Skin of body (tissue), 2 donors: ENCODE data around the gene SOCS1. TPM values are rescaled to one million over a fixed set of nuclear protein-coding genes. Genes with fewer than 3 reads are reported as not detected.

Experiments
- DNase-seq: peaks from one replicate; lab custom pipeline; 2025; lab: John Stamatoyannopoulos, UW
- total RNA-seq: library from RNA; depleted of rRNA; stranded (reverse); fragments of >200 nt; gene quantifications from one replicate; pipeline ENCODE4 v1.2.3, GENCODE V29; 2014

Gene SOCS1
- total RNA-seq, 1 donor from 2014 or later, result 7.2 TPM

DNA sequence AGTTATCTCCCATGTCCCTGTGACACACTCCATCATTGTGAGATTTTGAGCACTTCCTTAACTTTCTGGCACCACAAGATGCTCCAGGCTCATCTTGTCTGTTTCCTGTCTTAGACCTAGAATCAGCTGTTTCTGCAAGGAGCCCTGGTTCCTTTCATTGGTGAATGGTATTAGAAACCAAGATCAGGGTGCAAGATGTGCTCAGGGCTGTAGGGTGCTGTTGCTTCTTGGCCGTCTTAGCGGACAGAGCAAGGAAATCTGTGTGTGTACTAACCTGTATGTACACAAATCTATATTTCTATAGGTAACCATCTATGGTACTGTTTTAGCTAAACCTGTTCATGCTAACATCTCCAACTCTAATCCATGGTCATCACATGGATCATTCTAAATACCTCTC is 33.2 kb upstream of the SOCS1 start:
- DNase-seq, result no peak

DNA sequence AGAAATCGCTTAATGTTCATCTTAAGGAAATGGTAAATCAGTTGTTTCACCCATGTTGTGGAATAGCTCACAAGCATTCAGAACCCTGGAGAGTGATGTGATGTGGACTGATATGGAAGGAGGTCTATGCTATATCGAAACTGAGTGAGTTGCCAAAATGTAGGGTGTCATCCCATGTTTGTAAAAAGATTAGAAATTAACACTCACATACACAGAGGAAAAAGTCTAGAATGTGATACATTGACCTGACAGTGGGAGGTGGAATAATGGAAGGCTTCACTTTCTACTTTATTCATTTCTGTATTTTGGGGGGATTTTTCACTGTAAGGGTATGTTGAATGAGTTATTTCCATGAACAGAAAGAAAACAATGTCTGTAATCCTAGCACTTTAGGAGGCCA is 29.8 kb upstream of the SOCS1 start:
- DNase-seq, result no peak

DNA sequence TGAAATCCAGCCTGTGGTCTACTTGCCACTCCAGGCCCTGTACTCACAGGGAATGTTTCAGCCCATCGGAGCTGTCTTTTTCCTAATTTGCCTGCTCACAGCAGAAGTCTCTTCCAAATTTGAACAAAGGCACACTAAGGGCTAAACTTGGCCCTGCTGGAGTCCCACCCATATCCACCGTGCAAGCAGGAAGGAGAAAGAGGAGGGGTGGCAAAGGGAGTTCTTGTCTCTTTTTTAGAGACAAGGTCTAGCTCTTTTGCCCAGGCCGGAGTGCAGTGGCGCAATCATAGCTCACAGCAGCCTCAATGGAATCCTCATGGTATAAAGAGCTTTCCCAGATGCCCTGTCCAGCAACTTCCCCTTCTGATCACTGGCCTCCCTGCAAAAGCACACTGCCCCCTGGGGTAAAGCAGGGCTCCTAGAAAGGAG is 27.8 kb upstream of the SOCS1 start:
- DNase-seq, result no peak

DNA sequence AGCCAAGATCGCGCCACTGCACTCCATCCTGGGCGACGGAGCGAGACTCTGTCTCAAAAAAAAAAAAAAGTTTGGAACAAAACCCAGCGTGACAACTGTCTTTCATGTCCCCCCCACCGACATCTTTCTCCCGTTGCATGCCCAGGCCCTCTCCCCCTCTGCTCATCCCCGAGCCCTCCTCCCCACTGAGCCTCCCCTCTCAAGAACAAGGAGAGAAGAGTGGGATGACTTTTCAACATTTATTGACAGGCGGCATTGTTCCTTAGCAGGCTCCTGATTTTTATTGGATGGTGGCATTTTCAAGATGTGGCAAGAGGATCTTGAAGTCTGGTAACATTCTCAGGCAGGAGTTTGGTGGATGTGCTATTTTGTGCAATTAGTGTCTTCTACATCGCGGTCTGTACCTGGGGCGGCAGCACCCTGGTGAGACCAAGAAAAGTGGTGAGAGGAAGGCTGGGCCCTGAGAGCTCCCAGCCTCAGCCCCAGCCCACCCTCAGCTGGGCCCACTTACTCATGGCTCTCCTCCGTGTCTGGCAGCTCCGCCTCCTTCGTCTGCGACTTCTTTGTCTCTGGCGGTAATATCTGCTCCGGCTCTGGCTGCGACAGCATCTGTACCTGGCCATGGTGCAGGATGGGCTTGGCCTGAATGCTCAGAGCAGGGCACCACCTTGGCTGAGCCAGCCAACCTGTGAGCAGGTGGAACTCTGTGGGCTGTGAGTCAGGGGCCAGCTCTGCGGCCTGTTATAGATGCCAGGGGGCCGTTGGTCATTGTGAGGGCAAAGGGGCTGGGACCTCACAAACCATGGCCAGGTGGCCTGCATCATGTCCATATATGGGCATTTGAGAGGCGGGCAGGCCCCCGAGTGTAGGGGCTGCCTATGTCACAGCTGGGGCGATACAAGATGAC is 24.9 kb upstream of the SOCS1 start, which contains the start of gene PRM1:
Gene PRM1, minus strand, starts transcription at position 715 of the 907 bp plus-strand sequence. Its CDS starts 92 bp downstream, at position 623.
- DNase-seq, result no peak

DNA sequence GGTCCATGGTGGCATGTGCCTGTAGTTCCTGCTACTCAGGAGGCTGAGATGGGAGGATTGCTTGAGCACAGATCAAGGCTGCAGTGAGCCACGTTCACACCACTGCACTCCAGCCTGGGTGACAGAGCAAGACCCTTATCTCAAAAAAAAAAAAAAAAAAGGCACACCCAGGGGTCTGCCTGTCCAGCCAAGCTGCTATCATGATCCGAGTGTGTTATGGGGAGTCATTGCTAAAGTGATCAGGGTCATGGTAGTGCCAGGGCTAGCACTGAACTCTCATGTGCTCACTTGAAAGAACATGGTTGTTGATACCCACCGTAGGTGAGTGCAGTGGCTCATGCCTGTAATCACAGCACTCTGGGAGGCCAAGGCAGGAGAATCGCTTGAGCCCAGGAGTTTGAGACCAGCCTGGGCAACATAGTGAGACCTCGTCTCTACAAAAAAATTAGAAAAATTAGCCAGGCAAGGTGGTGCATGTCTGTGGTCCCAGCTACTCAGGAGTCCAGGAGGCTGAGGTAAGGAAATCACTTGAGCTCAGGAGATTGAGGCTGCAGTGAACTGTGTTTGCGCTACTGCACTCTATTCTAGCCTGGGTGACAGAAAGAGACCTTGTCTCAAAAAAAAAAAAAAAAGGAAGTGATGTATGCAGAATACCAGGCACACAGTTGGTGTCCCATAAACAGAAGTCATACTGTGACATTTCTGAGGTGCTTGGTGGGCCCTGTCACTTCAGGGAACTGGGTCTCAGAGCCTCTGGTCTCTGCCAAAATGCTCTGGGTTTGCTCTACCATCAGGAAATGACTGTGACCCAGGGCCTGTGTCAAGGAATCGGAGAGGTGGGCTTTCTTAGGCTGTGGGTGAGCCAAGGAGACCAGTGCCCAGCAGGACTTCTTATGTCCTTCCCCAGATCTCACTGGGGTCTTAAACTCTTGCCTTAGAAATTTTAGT is 23.0 kb upstream of the SOCS1 start:
- no peak for DNase-seq

DNA sequence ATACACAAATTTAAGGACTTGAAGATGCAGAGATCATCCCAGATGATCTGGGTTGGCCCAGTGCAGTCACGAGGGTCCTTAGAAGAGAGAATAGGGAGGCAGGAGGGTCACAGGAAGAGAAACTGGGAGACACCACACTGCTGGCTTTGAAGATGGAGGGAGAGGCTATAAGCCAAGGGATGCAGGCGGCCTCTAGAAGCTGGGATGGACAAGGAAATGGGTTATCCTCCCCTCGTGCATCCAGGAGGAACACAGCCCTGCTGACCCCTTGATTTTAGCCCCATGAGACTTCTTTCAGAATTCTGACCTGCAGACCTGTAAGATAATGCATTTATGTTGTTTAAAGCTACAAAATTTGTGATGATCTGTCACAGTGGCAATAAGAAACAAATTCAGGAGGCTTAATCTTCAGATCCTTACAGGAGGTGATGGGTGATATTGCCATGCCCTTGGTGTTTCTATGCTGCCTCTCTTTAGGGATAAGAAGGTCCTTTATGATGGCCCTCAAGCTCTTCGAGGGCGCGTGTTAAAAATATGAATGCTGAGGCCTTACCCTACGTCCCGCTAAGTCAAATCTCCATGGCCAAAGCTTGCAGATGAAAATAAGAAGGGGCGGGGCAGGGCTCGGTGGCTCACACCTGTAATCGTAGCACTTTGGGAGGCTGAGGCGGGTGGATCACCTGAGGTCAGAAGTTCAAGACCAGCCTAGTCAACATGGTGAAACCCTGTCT is 21.8 kb upstream of the SOCS1 start:
- DNase-seq, result no peak

DNA sequence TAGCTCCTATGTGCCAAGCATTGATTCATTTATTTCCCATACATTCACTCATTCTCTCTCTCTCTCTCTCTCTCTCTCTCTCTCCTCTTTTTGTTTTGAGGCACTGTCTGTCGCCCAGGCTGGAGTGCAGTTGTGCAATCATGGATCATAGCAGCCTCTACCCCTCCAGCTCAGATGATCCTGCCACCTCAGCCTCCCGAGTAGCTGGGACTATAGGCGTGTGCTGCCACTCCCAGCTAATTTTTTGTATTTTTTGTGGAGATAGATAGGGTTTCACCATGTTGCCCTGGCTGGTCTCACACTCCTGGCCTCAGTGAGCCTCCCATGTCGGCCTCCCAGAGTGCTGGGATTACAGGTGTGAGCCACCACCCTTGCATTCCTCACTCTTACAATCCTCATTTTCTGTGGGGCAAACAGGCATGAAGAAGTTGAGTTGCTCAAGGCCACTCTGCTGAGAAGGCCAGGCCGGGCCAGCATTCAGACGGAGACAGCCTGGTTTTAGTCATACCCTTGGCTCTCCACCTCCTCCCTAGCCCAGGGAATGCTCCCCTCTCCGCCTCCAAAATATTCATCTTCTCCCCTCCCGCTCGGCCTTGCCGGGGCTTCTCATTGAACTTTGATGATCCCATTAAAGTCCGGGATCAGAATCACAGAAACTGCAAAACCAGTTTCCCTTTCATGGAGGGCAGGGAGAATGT is 21.0 kb upstream of the SOCS1 start:
- no peak for DNase-seq

DNA sequence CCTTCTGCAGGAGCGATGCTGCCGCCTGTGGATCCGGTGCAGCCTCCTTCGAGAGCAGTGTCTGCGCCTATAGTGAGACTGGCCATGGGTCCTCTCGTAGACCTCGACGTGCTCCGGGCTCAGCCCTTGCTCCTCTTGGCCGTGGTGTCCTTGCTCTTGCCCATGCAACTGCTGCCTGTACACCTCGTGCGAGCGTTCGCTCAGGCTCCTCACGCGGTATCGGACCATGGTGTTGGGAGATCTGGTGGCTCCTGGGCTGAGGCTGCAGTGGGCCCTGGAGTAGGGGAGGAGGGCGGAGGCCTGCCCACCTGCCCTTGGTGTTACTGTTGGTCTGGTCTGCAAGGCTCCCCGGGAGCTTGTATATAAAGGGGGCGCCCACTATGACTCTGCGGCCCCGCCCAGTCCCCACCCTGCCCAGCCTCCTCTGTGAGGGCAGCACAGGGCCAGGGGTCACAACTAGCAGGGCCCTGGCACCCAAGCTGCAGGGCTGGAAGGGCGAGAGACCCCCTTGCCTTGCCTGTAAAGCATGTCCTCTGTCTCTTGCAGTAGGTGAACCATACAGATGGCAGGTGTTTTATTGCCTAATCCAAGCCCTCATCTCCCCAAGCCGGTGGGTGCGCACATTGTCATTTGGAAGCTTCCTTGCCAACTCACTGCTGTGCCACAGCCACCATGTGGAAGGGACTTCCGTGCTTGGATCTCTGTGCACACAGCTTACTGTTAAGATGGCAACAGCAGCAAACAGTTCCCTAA is 20.3 kb upstream of the SOCS1 start, which contains the start of gene PRM2:
Gene PRM2, minus strand, starts transcription at position 338 of the 753 bp plus-strand sequence. Its CDS starts 110 bp downstream, at position 228.
- DNase-seq, result no peak

DNA sequence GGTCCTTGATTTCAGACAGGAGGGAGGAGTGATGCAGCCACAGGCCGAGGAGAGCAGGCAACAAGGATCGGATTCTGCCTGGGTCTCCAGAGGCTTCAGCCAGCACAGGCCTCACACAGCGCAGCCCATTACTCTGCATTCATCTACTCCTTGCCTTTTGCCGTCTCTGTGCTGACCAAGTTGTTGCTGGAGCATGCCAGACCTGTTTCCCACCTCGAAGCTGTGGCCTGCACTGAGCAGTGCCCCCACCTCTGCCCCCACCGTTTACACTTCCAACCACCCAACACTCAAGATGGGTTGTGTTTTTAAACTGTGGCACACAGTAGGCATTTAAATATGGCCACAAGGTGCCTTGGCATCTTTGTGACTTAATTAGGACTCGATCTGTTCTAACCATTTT is 19.0 kb upstream of the SOCS1 start:
- no peak for DNase-seq

DNA sequence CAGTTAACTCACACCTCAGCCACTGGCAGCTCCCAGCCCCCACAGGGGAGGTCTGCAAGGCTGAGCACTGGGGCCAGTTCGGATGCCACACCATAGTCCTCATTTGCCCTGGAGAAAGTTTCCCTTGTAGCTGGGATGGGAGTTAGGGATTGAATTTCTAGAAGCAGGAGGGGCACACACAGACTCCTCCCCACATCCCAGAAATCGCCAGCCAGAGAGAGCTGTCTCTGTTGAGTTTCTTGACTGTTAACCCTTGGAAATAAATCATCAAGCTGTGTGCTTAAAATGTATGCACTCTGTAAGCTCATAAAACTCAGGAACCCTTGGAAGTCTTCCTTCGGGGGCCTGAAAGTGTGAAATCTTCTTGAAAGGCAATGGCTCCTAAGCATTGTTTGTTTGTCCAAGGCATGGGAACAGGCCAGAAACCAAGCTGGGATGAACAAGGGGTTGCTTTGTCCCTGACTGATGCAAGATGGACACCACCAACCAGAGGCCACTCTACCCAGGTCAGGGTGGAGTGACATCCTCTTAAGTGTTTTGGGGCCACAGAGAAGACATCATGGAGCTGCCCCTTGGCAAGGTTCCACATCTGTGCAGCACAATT is 17.8 kb upstream of the SOCS1 start:
- DNase-seq, result no peak

DNA sequence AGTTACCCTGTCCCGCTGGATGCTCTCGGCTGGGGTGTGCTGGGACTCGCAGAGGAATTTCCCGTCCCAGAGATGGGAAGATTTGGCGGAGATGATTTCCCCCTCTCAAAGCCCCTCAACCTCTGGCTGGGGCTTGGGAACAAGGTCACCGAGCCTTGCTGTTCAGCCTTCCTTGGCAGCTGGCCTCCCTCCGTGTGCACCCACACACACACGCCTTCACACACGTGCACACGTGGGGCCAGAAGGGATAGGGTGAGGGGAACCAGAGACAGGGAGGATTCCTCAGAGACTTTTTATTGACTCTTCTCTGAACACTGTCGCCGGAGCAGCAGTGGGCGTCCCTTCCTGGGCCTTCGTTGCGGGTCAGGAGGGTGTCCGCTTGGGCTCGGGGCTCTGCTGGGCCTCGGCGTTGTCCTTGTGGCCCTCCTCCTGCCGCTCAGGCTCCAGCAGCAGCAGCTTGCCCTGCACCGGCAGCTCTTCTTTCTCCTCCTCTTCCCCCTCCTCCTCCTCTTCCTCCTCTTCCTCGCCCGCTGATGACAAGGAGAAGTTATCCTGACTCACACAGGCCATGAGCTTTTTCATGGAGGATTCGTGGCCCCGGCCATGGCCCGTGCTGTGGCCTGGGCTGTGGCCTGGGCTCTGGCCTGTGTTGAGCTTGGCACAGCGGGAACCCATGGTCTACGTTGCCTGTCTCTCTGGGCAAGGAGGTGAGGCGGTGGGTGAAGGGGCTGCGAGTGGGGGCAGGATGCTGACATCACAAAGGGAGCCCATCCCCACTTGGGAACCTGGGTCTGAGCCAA is 17.1 kb upstream of the SOCS1 start, which contains the start of gene PRM3:
Gene PRM3, minus strand, starts transcription at position 709 of the 800 bp plus-strand sequence. Its CDS starts 34 bp downstream, at position 675.
- DNase-seq, result no peak

DNA sequence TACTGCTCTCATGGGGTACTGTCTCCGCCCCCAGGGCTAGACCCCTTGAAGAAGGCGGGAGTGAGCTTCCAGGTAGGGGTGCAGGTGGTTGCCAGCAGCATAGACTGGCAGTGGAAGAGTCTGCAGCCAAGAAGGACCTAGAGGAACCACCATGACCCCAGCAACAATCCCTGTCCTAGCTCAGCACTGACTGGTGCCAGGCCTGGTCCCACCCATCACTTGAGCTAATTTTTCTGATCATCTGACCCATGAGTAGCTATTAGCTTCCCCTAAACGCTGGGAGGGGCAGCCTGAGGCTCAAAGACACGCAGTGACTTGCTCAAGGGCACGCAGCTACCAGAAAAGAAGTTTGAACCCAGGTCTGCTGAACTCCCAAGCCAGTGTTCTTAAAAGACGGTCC is 16.5 kb upstream of the SOCS1 start:
- no peak for DNase-seq

DNA sequence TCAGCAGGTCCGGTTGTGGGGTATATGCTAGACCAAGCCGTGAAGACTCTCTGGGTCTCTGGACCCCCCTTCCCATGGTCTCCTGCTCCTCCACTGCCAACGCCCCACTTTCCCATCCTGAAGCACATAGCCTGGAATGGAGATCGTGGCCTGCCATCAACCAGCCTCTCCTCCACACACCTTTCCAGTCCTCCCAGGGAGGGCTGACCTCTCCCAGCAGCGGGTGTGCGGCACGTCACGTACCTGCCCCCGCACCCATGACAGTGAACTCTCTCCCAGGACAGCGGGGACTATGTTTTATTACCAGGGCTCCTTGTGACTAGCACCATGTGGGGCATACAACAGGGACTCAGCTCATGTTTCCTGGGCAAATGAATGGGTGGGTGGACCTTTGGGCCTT is 15.6 kb upstream of the SOCS1 start:
- DNase-seq, result no peak

DNA sequence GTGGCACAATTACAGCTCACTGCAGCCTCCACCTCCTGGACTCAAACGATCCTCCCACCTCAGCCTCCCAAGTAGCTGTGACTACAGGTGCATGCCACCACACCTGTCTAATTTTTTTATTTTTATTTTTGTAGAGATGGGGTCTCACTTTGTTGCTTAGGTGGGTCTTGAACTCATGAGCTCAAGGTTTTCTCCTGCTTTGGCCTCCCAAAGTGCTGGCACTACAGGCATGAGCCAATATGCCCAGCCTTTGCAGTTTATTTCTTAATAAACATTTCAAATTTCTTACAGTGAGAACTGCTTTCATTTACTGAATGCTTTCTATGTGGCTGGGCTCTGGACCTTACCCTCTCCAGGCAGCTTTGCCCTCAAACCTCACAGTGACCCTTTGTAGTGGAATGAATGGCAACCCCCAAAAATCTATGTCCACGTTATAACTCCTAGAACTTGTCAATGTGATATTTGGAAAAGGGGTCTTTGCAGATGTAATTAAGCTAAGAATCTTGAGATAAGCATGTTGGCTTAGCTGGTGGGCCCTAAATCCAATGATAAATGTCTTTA is 14.7 kb upstream of the SOCS1 start:
- DNase-seq, result no peak

DNA sequence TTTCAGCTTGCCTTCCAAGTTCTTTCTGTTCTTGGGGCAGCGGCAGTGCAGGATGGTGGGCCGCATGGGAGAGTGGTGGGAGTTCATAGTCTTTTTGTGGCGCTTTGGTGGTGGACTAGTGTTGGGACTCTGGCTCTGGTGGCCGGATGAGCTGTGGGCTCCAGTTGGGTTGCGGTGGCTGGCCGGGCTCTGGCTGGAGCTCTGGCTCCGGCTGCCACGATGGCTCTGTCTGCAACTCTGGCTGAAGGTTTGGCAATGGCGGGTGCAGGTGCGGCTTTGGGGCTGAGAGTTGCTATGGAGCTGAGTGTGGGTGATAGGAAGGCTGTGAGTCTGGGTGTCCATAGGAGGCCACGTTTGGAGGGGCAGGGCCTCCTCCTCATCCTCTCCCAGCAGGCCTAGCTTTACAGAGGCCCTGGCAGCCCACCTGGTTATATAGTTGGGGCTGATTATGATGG is 12.9 kb upstream of the SOCS1 start, which contains the start of gene TNP2:
Gene TNP2, minus strand, starts transcription at position 405 of the 455 bp plus-strand sequence. Its CDS starts 63 bp downstream, at position 342.
- DNase-seq, result no peak

DNA sequence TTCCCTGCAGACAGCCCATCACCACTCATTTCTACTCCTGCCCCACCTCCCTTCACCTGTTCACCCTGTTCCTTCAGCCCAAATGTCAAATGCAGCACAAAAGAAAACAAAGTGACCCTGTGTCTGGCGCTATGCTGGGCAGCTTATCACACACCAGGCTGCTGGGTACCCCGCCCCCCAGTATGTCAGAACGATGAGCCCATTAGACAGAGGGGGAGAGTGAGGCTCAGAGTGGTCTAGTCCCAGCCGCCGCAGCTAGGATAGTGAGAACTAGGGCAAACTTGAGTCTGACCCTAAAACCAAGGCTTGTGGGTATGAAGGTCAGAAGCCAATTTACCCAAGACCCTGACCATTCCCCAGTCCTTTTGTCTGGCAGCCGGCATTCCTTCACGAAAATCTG is 9.1 kb upstream of the SOCS1 start:
- DNase-seq, result no peak

DNA sequence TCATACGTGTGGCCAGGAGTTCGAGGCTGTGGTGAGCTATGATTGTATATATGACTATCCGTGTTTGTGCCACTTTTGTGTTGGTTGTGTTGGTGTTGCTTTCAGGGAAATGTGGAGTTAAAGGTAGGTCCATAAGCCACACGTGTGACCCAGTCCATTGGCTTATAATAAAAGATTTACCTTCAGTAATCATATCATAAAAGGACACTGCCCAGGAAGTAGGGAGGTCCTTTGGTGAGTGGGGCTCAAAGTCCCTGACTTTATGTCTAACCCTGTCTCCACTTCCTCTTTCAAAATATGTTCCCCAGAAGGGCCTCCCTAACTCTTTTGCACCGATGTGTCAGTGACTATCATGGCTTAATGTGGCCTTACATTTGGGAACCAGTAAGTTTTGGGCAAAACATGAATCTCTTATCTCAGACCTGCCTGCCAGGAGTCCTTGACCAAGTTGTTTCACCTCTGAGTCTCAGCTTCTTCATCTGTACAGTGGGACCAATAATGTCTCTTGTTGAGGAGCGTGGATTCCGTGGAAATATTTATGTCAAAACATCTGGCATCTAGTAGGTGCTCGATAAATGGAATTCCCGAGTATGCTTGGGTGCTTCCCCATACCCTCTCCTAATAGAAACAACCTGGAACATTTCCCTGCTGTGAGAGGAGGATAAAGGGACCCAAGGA is 8.3 kb upstream of the SOCS1 start:
- no peak for DNase-seq
